ENCODE results near the gene SZT2. TPM values are rescaled to one million over a fixed set of nuclear protein-coding genes. Genes with fewer than 3 reads are reported as not detected.

SZT2 gene
- total RNA-seq (ENCODE audit: low replicate concordance): 11.0 and 16.8 TPM in 2 replicates

DNA sequence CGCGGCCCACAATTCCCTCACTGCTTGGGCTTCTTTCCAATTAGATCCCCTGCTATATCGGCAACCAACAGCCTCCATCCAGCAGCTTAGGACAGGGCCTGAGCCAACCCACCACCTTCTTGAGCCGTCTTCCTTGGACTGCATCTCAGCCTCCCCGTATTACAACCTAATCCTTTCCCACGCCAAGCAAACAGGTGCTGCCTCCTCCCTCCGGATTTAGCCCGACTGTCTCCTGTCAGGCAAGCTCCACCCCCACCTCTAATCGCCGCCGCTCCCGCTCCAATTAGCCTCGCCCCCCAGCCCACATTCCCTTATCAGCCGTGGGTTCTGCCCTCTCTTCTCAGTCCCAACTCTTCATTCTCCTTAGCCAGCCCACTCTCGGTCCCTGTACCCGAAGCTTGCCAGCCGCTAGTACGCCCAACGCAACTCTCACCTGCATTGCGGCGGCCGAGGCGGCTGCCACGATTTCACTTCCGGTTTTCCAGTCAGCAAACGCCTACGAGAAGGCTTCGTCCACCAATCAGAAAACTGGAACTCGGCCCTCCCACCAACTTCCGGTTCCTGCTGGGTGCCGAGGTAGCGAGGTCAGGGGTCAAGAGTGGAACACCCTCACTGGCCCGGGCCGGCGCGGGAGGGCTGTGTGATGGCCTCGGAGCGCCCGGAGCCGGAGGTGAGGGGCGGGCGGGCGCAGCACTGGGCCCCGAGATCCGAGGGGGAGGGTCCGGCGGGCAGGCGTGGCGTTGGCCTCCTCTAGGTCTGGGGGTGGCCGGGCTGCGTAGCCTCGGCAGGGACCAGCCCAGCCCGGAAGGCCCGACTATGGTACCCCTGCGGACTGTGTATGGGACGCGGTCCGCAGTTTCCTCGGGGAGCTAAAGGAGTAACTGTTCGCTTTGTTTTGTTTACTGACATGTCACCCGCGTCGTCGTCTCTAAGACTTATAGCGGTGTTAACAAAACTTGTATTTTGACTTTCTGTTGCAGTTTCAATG lies at the start of gene SZT2, which contains the start of gene MED8:
Gene SZT2 (plus strand): TSS at position 574 of the 988 bp plus-strand sequence. CDS start 70 bp downstream, at position 644.
Gene MED8 (minus strand): TSS at position 475 of the 988 bp plus-strand sequence. CDS start 36 bp downstream, at position 439.
- H3K27me3 Mint-ChIP-seq (ENCODE audit: insufficient read depth, low read depth): peaks cover 6% of the 10 kb centered on the region
- Histone ChIP-seq H3K4me3 (peak within 1 kb of the TSS; percentile 81), H3K9me3 (ENCODE audit: low read depth) (no peaks in the 10 kb centered on the region), H3K4me2 (peak within 1 kb of the TSS; percentile 92), H3K4me1 (peaks cover 9% of the 10 kb centered on the region), H3K79me2 (ENCODE audit: low read depth) (peaks cover 34% of the 10 kb centered on the region), H3K27ac (peak within 1 kb of the TSS; percentile 87), H2AFZ (replicated peaks) (peak within 1 kb of the TSS; percentile 97), H3K9ac (peak within 1 kb of the TSS; percentile 60), H3K27me3 (no peaks in the 10 kb centered on the region), H3F3A (ENCODE audit: low read depth) (peaks cover 12% of the 10 kb centered on the region), H3K36me3 (no peaks in the 10 kb centered on the region), H4K20me1 (ENCODE audit: low read depth) (peaks cover 16% of the 10 kb centered on the region)
- H3K4me3 Mint-ChIP-seq: peak within 1 kb of the TSS; percentile 100
- peaks cover 20% of the 10 kb centered on the region for H3K4me1 Mint-ChIP-seq
- peak; percentile 98 for DNase-seq (ENCODE audit: low spot score)
- peaks cover 5% of the 10 kb centered on the region for H3K36me3 Mint-ChIP-seq
- no peaks in the 10 kb centered on the region for H3K9me3 Mint-ChIP-seq
- H3K27ac Mint-ChIP-seq: peak within 1 kb of the TSS; percentile 97
- TF ChIP-seq, protein P1, sequence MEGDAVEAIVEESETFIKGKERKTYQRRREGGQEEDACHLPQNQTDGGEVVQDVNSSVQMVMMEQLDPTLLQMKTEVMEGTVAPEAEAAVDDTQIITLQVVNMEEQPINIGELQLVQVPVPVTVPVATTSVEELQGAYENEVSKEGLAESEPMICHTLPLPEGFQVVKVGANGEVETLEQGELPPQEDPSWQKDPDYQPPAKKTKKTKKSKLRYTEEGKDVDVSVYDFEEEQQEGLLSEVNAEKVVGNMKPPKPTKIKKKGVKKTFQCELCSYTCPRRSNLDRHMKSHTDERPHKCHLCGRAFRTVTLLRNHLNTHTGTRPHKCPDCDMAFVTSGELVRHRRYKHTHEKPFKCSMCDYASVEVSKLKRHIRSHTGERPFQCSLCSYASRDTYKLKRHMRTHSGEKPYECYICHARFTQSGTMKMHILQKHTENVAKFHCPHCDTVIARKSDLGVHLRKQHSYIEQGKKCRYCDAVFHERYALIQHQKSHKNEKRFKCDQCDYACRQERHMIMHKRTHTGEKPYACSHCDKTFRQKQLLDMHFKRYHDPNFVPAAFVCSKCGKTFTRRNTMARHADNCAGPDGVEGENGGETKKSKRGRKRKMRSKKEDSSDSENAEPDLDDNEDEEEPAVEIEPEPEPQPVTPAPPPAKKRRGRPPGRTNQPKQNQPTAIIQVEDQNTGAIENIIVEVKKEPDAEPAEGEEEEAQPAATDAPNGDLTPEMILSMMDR (IDR thresholded peaks at IDR 0.05): no peak
- TF ChIP-seq EZH2 (IDR thresholded peaks at IDR 0.05) (peak; percentile 28), EZH2phosphoT487 (IDR thresholded peaks at IDR 0.05) (no peak)

- Histone ChIP-seq H3K4me2 (no peak overlapping the region), H3K36me3 (no peaks in the 10 kb centered on the region), H3K9ac (no peak overlapping the region), H3K4me1 (peaks cover 11% of the 10 kb centered on the region), H3K27ac (no peak overlapping the region), H3K9me3 (ENCODE audit: low read depth) (no peaks in the 10 kb centered on the region), H4K20me1 (ENCODE audit: low read depth) (no peaks in the 10 kb centered on the region), H3K27me3 (no peaks in the 10 kb centered on the region), H3F3A (ENCODE audit: low read depth) (no peaks in the 10 kb centered on the region), H3K79me2 (ENCODE audit: low read depth) (no peaks in the 10 kb centered on the region), H2AFZ (replicated peaks) (no peak overlapping the region), H3K4me3 (no peak overlapping the region)
- no peak overlapping the region for H3K27ac Mint-ChIP-seq
- no peak for DNase-seq (ENCODE audit: low spot score)
- H3K4me3 Mint-ChIP-seq: no peak overlapping the region
- TF ChIP-seq, protein P1 (IDR thresholded peaks at IDR 0.05): no peak
- TF ChIP-seq EZH2phosphoT487 (IDR thresholded peaks at IDR 0.05) (no peak), EZH2 (IDR thresholded peaks at IDR 0.05) (no peak)
- H3K27me3 Mint-ChIP-seq (ENCODE audit: insufficient read depth, low read depth): peaks cover 12% of the 10 kb centered on the region
- H3K9me3 Mint-ChIP-seq: no peaks in the 10 kb centered on the region
- no peaks in the 10 kb centered on the region for H3K36me3 Mint-ChIP-seq
- H3K4me1 Mint-ChIP-seq: peaks cover 14% of the 10 kb centered on the region
These were observed 49.1 kb upstream of the SZT2 start for GRCh38 chr1:43340559-43340958.

- TF ChIP-seq, protein P1 (IDR thresholded peaks at IDR 0.05): no peak
- TF ChIP-seq EZH2phosphoT487 (IDR thresholded peaks at IDR 0.05) (no peak), EZH2 (IDR thresholded peaks at IDR 0.05) (no peak)
- Mint-ChIP-seq H3K27me3 (ENCODE audit: insufficient read depth, low read depth) (peaks cover 8% of the 10 kb centered on the region), H3K36me3 (no peaks in the 10 kb centered on the region), H3K4me1 (peaks cover 20% of the 10 kb centered on the region), H3K27ac (no peak overlapping the region), H3K9me3 (no peaks in the 10 kb centered on the region), H3K4me3 (no peak overlapping the region)
- H4K20me1 ChIP-seq (ENCODE audit: low read depth): no peaks in the 10 kb centered on the region
- H2AFZ ChIP-seq (replicated peaks): no peak overlapping the region
- H3K4me1 ChIP-seq: peaks cover 29% of the 10 kb centered on the region
- peaks cover 16% of the 10 kb centered on the region for H3F3A ChIP-seq (ENCODE audit: low read depth)
- H3K4me2 ChIP-seq: no peak overlapping the region
- H3K4me3 ChIP-seq: no peak overlapping the region
- H3K9me3 ChIP-seq (ENCODE audit: low read depth): no peaks in the 10 kb centered on the region
- no peak for DNase-seq (ENCODE audit: low spot score)
- peaks cover 14% of the 10 kb centered on the region for H3K27me3 ChIP-seq
- H3K27ac ChIP-seq: no peak overlapping the region
- no peak overlapping the region for H3K9ac ChIP-seq
- H3K79me2 ChIP-seq (ENCODE audit: low read depth): no peaks in the 10 kb centered on the region
- H3K36me3 ChIP-seq: no peaks in the 10 kb centered on the region
These were observed 45.3 kb upstream of the SZT2 start for GRCh38 chr1:43344267-43344850.
